ENCODE measurements around the gene PTX3. TPM values are rescaled to one million over a fixed set of nuclear protein-coding genes. Genes with fewer than 3 reads are reported as not detected.

PTX3 gene
- total RNA-seq, 3 donors from 2014 or later (not counting 1 experiment from before 2014, with no cell fraction given): 0.40 to 5.8 (median 1.4) TPM

GRCh38 chr3:157390713-157391515 is 45.7 kb upstream of the PTX3 start:
- ATAC-seq: no peak
- 89% methylated on average over 9 of the region's 9 CpGs for WGBS (ENCODE audit: insufficient coverage)

GRCh38 chr3:157392104-157392503 is 44.5 kb upstream of the PTX3 start:
- Histone ChIP-seq H3K36me3 (ENCODE audit: control insufficient read depth, insufficient read depth, low read length) (no peaks in the 10 kb centered on the region), H3K27me3 (ENCODE audit: control insufficient read depth, insufficient read depth, low read length) (no peaks in the 10 kb centered on the region), H3K9me3 (ENCODE audit: control insufficient read depth, insufficient read depth, low read length) (no peaks in the 10 kb centered on the region), H3K27ac (ENCODE audit: low read length) (no peak overlapping the region), H3K4me3 (ENCODE audit: low read length) (no peak overlapping the region), H3K4me1 (ENCODE audit: control insufficient read depth, insufficient read depth, low read length) (no peaks in the 10 kb centered on the region)
- DNase-seq: no peak
- Mint-ChIP-seq H3K4me3 (no peak overlapping the region), H3K27ac (no peak overlapping the region), H3K36me3 (no peaks in the 10 kb centered on the region), H3K4me1 (no peaks in the 10 kb centered on the region), H3K27me3 (ENCODE audit: low read depth in 2 of 2) (no peaks in the 10 kb centered on the region), H3K9me3 (peaks cover 0 to 5% of the 10 kb centered on the region in 2 donors)
- intact Hi-C loops (cut with micrococcal nuclease): no loop called here
- no peak for TF ChIP-seq CTCF (IDR thresholded peaks at IDR 0.05)
- WGBS (ENCODE audit: insufficient coverage): 87% methylated on average over 3 of the region's 4 CpGs
- no peak for ATAC-seq

More at GRCh38 chr3:157390713-157391515, 45.7 kb upstream of the PTX3 start:
- Mint-ChIP-seq H3K4me1 (no peaks in the 10 kb centered on the region), H3K27me3 (ENCODE audit: low read depth in 2 of 2) (no peaks in the 10 kb centered on the region), H3K4me3 (no peak overlapping the region), H3K9me3 (peaks cover 0 to 2% of the 10 kb centered on the region in 2 donors), H3K27ac (no peak overlapping the region), H3K36me3 (no peaks in the 10 kb centered on the region)
- DNase-seq: no peak
- intact Hi-C loops (cut with micrococcal nuclease): no loop called here
- H3K27ac ChIP-seq (ENCODE audit: low read length): no peak overlapping the region
- no peaks in the 10 kb centered on the region for H3K9me3 ChIP-seq (ENCODE audit: control insufficient read depth, insufficient read depth, low read length)
- no peaks in the 10 kb centered on the region for H3K36me3 ChIP-seq (ENCODE audit: control insufficient read depth, insufficient read depth, low read length)
- no peaks in the 10 kb centered on the region for H3K4me1 ChIP-seq (ENCODE audit: control insufficient read depth, insufficient read depth, low read length)
- no peak overlapping the region for H3K4me3 ChIP-seq (ENCODE audit: low read length)
- TF ChIP-seq CTCF (IDR thresholded peaks at IDR 0.05): no peak
- no peaks in the 10 kb centered on the region for H3K27me3 ChIP-seq (ENCODE audit: control insufficient read depth, insufficient read depth, low read length)

GRCh38 chr3:157393113-157393512 is 43.5 kb upstream of the PTX3 start:
- no peaks in the 10 kb centered on the region for H3K4me1 ChIP-seq (ENCODE audit: control insufficient read depth, insufficient read depth, low read length)
- TF ChIP-seq CTCF (IDR thresholded peaks at IDR 0.05): no peak

GRCh38 chr3:157394411-157394810 is 42.2 kb upstream of the PTX3 start:
- Histone ChIP-seq H3K4me3 (ENCODE audit: low read length) (no peak overlapping the region), H3K36me3 (ENCODE audit: control insufficient read depth, insufficient read depth, low read length) (no peaks in the 10 kb centered on the region), H3K4me1 (ENCODE audit: control insufficient read depth, insufficient read depth, low read length) (no peaks in the 10 kb centered on the region), H3K27me3 (ENCODE audit: control insufficient read depth, insufficient read depth, low read length) (no peaks in the 10 kb centered on the region), H3K27ac (ENCODE audit: low read length) (no peak overlapping the region), H3K9me3 (ENCODE audit: control insufficient read depth, insufficient read depth, low read length) (no peaks in the 10 kb centered on the region)
- TF ChIP-seq CTCF (IDR thresholded peaks at IDR 0.05): no peak
- Mint-ChIP-seq H3K9me3 (peaks cover 0 to 8% of the 10 kb centered on the region in 2 donors), H3K27me3 (ENCODE audit: low read depth in 2 of 2) (no peaks in the 10 kb centered on the region), H3K4me3 (no peak overlapping the region), H3K27ac (no peak overlapping the region), H3K4me1 (no peaks in the 10 kb centered on the region), H3K36me3 (no peaks in the 10 kb centered on the region)
- 72% methylated on average over 1 of the region's 1 CpG for WGBS (ENCODE audit: insufficient coverage)
- ATAC-seq: no peak
- no peak for DNase-seq
- intact Hi-C loops (cut with micrococcal nuclease): no loop called here

More at GRCh38 chr3:157393113-157393512, 43.5 kb upstream of the PTX3 start:
- Histone ChIP-seq H3K4me3 (ENCODE audit: low read length) (no peak overlapping the region), H3K9me3 (ENCODE audit: control insufficient read depth, insufficient read depth, low read length) (no peaks in the 10 kb centered on the region), H3K36me3 (ENCODE audit: control insufficient read depth, insufficient read depth, low read length) (no peaks in the 10 kb centered on the region), H3K27ac (ENCODE audit: low read length) (no peak overlapping the region), H3K27me3 (ENCODE audit: control insufficient read depth, insufficient read depth, low read length) (no peaks in the 10 kb centered on the region)
- no peak for ATAC-seq
- H3K9me3 Mint-ChIP-seq: peaks cover 0 to 8% of the 10 kb centered on the region in 2 donors
- no peak overlapping the region for H3K27ac Mint-ChIP-seq
- intact Hi-C loops (cut with micrococcal nuclease): no loop called here
- H3K36me3 Mint-ChIP-seq: no peaks in the 10 kb centered on the region
- DNase-seq: no peak
- no peak overlapping the region for H3K4me3 Mint-ChIP-seq
- no peaks in the 10 kb centered on the region for H3K27me3 Mint-ChIP-seq (ENCODE audit: low read depth in 2 of 2)
- H3K4me1 Mint-ChIP-seq: no peaks in the 10 kb centered on the region
